ENCODE data around the gene TMEM222.

DNA sequence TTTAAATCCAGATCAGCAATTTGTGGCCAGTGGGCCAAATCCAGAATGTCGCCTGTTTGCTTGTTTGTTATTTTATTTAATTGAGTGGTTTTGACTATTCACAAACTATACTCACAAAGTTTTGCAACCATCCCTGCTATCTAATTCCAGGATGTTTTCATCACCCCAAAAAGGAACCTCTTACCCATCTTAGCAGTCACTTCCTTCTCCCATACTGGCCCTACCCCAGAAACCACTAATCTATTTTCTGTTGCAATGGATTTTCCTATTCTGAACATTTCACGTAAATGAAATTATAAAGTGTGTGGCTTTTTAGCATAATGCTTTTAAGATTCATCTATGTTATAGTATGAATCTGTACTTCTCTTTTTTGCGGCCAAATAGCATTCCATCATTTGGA is 46.3 kb upstream of the TMEM222 start:
- TF ChIP-seq, protein P1, sequence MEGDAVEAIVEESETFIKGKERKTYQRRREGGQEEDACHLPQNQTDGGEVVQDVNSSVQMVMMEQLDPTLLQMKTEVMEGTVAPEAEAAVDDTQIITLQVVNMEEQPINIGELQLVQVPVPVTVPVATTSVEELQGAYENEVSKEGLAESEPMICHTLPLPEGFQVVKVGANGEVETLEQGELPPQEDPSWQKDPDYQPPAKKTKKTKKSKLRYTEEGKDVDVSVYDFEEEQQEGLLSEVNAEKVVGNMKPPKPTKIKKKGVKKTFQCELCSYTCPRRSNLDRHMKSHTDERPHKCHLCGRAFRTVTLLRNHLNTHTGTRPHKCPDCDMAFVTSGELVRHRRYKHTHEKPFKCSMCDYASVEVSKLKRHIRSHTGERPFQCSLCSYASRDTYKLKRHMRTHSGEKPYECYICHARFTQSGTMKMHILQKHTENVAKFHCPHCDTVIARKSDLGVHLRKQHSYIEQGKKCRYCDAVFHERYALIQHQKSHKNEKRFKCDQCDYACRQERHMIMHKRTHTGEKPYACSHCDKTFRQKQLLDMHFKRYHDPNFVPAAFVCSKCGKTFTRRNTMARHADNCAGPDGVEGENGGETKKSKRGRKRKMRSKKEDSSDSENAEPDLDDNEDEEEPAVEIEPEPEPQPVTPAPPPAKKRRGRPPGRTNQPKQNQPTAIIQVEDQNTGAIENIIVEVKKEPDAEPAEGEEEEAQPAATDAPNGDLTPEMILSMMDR (IDR thresholded peaks at IDR 0.05): no peak
- TF ChIP-seq MXI1 (IDR thresholded peaks at IDR 0.05; ENCODE audit: low read depth, low read length): no peak
- TF ChIP-seq YY1 (IDR thresholded peaks at IDR 0.05; ENCODE audit: low read depth): no peak
- TF ChIP-seq FOXJ3 (CRISPR knock-in tag; IDR thresholded peaks at IDR 0.05): no peak
- no peak for TF ChIP-seq FOSL2 (IDR thresholded peaks at IDR 0.05; ENCODE audit: borderline replicate concordance, low read depth)
- no peak for TF ChIP-seq SIN3A (IDR thresholded peaks at IDR 0.05; ENCODE audit: borderline replicate concordance, low read depth, low read length)
- TF ChIP-seq EZH2phosphoT487 (IDR thresholded peaks at IDR 0.05; ENCODE audit: borderline replicate concordance, low read depth): no peak
- no peak for TF ChIP-seq TCF12 (IDR thresholded peaks at IDR 0.05)
- TF ChIP-seq, protein P2, sequence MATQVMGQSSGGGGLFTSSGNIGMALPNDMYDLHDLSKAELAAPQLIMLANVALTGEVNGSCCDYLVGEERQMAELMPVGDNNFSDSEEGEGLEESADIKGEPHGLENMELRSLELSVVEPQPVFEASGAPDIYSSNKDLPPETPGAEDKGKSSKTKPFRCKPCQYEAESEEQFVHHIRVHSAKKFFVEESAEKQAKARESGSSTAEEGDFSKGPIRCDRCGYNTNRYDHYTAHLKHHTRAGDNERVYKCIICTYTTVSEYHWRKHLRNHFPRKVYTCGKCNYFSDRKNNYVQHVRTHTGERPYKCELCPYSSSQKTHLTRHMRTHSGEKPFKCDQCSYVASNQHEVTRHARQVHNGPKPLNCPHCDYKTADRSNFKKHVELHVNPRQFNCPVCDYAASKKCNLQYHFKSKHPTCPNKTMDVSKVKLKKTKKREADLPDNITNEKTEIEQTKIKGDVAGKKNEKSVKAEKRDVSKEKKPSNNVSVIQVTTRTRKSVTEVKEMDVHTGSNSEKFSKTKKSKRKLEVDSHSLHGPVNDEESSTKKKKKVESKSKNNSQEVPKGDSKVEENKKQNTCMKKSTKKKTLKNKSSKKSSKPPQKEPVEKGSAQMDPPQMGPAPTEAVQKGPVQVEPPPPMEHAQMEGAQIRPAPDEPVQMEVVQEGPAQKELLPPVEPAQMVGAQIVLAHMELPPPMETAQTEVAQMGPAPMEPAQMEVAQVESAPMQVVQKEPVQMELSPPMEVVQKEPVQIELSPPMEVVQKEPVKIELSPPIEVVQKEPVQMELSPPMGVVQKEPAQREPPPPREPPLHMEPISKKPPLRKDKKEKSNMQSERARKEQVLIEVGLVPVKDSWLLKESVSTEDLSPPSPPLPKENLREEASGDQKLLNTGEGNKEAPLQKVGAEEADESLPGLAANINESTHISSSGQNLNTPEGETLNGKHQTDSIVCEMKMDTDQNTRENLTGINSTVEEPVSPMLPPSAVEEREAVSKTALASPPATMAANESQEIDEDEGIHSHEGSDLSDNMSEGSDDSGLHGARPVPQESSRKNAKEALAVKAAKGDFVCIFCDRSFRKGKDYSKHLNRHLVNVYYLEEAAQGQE (IDR thresholded peaks at IDR 0.05; ENCODE audit: low read depth, low read length): no peak
- TF ChIP-seq FOXM1 (IDR thresholded peaks at IDR 0.05; ENCODE audit: low read depth): no peak
- TF ChIP-seq NRF1 (IDR thresholded peaks at IDR 0.05; ENCODE audit: low read depth, low read length): no peak
- TF ChIP-seq TAF1 (IDR thresholded peaks at IDR 0.05; ENCODE audit: borderline replicate concordance, low read depth, low read length): no peak
- TF ChIP-seq RFX5 (IDR thresholded peaks at IDR 0.05; ENCODE audit: low read length): no peak
- no peak for TF ChIP-seq GATA2 (CRISPR knock-in tag; IDR thresholded peaks at IDR 0.05)

Data from SK-N-SH (cell line).